A549 (cell line): ENCODE data around the gene TMEM143. TPM values are rescaled to one million over a fixed set of nuclear protein-coding genes. Genes with fewer than 3 reads are reported as not detected.
A peak's percentile ranks its signal among the peaks of the same experiment; 100 is the strongest.

Source experiments
- ATAC-seq, 2 experiments: fragments of 200-7000 bp in 1 of 2; fragments of >200 bp in 1 of 2; cut with Nextera tagmentation in 1 of 2; cut with Tn5 transposase in 1 of 2; 3 replicates each; pipeline versions ENCODE4 v1.8.0 to v1.9.1; 2018 to 2020; ENCODE audit warnings: mild to moderate bottlenecking in 1 of 2, moderate library complexity in 1 of 2
- CTCF ChIA-PET: fragments of 300-600 bp; sonication (Branson Sonifier 250); formaldehyde crosslinking; extraction: SDS; loops from one replicate; lab custom pipeline; 2021; ENCODE audit warnings: antibody characterized with exemption, inconsistent platforms; lab: Yijun Ruan, JAX
- POLR2A ChIA-PET: fragments of 350-600 bp; formaldehyde crosslinking; extraction: SDS; loops from one replicate; lab custom pipeline; 2021; ENCODE audit warnings: antibody characterized with exemption, inconsistent platforms; lab: Yijun Ruan, JAX
- DNase-seq, 2 experiments: peaks; one replicate each; pipeline versions ENCODE4 v3.0.0 to v3.0.0-alpha.2; 2011 to 2016; ENCODE audit warnings: low read depth in 1 of 2, low spot score in 1 of 2
- FAIRE-seq: peaks from 2 replicates; lab custom pipeline; 2011; peaks lifted over from hg19 to GRCh38; lab: Jason Lieb, UNC
- H3K27ac ChIP-seq, 2 experiments: fragments of >200 bp; sonication (Bioruptor Twin); formaldehyde crosslinking; 3 replicates each; pipeline ENCODE4 v1.5.1; 2016 to 2017
- H3K4me1 ChIP-seq: fragments of >200 bp; sonication (Bioruptor Twin); formaldehyde crosslinking; 3 replicates; pipeline ENCODE4 v1.6.1; 2016
- H3K4me2 ChIP-seq: fragments of >200 bp; sonication (Bioruptor Twin); formaldehyde crosslinking; 3 replicates; pipeline ENCODE4 v1.6.1; 2016
- H3K4me3 ChIP-seq: fragments of >200 bp; sonication (Bioruptor Twin); formaldehyde crosslinking; 3 replicates; pipeline ENCODE4 v1.5.1; 2016
- H3K9me3 ChIP-seq: fragments of >200 bp; sonication (Bioruptor Twin); formaldehyde crosslinking; 3 replicates; pipeline ENCODE4 v1.6.1; 2016
- BHLHE40 ChIP-seq: IDR thresholded peaks from 2 replicates; pipeline ENCODE4 v1.6.1; 2012; ENCODE audit warnings: low read depth, low read length, inconsistent platforms
- CEBPB ChIP-seq, 2 experiments: fragments of >200 bp in 1 of 2; sonication (Bioruptor Twin) in 1 of 2; formaldehyde crosslinking in 1 of 2; IDR thresholded peaks; 2 replicates each; pipeline ENCODE4 v1.6.1; 2012 to 2016
- CHD2 ChIP-seq: fragments of 150-350 bp; IDR thresholded peaks from 2 replicates; pipeline ENCODE4 v1.6.1; 2014; ENCODE audit warnings: low read length; ENCODE audit not compliant: partially characterized antibody
- ELK1 ChIP-seq: fragments of 150-350 bp; IDR thresholded peaks from 2 replicates; pipeline ENCODE4 v1.6.1; 2014; ENCODE audit warnings: low read depth, mild to moderate bottlenecking, low read length
- EP300 ChIP-seq, 2 experiments: fragments of >200 bp; sonication (Bioruptor Twin); formaldehyde crosslinking; IDR thresholded peaks; 2 replicates in 1 of 2; 3 replicates in 1 of 2; pipeline ENCODE4 v1.6.1; 2016 to 2017
- FOSL2 ChIP-seq, 2 experiments: fragments of 450-650 bp in 1 of 2; fragments of >200 bp in 1 of 2; sonication (Bioruptor Twin) in 1 of 2; formaldehyde crosslinking; IDR thresholded peaks; 2 replicates each; pipeline versions ENCODE4 v1.5.0 to v1.6.1; 2016 to 2020; ENCODE audit warnings: mild to moderate bottlenecking in 1 of 2, moderate library complexity in 1 of 2
- GATA3 ChIP-seq: IDR thresholded peaks from 2 replicates; pipeline ENCODE4 v1.6.1; 2012; ENCODE audit warnings: borderline replicate concordance
- HDAC2 ChIP-seq: fragments of 200-600 bp; sonication (generic); IDR thresholded peaks from 2 replicates; pipeline ENCODE4 v1.6.1; 2016
- HES2 ChIP-seq: fragments of >200 bp; sonication (Bioruptor Twin); formaldehyde crosslinking; IDR thresholded peaks from 2 replicates; pipeline ENCODE4 v1.6.1; 2016
- HMGXB4 ChIP-seq: fragments of 250-450 bp; sonication (Bioruptor Pico); IDR thresholded peaks from 2 replicates; pipeline ENCODE4 v1.5.0; 2021; ENCODE audit warnings: mild to moderate bottlenecking, moderate library complexity, borderline replicate concordance
- HOXA7 ChIP-seq: fragments of 250-450 bp; sonication (Bioruptor Pico); IDR thresholded peaks from 2 replicates; pipeline ENCODE4 v1.5.0; 2020; ENCODE audit warnings: mild to moderate bottlenecking, moderate library complexity
- HOXB5 ChIP-seq: fragments of 250-450 bp; sonication (Bioruptor Pico); IDR thresholded peaks from 2 replicates; pipeline ENCODE4 v1.5.0; 2020; ENCODE audit warnings: mild to moderate bottlenecking, moderate library complexity
- JUNB ChIP-seq: fragments of >200 bp; sonication (Bioruptor Twin); formaldehyde crosslinking; IDR thresholded peaks from 2 replicates; pipeline ENCODE4 v1.6.1; 2016
- KDM1A ChIP-seq: fragments of 200-600 bp; sonication (generic); IDR thresholded peaks from 2 replicates; pipeline ENCODE4 v1.6.1; 2016; ENCODE audit warnings: low read depth, mild to moderate bottlenecking
- MYC ChIP-seq: IDR thresholded peaks from 2 replicates; pipeline ENCODE4 v1.6.1; 2012; ENCODE audit warnings: mild to moderate bottlenecking, inconsistent platforms, low read length, improper control_type of control experiment, borderline replicate concordance
- NR3C1 ChIP-seq: fragments of >200 bp; sonication (Bioruptor Twin); formaldehyde crosslinking; IDR thresholded peaks from 3 replicates; pipeline ENCODE4 v1.6.1; 2017
- PBX3 ChIP-seq: IDR thresholded peaks from 2 replicates; pipeline ENCODE4 v1.6.1; 2012
- PHF8 ChIP-seq: fragments of 200-600 bp; sonication (generic); IDR thresholded peaks from 2 replicates; pipeline ENCODE4 v1.6.1; 2016; ENCODE audit warnings: low read depth, mild to moderate bottlenecking, antibody characterized with exemption, moderate library complexity, borderline replicate concordance
- POLR2A ChIP-seq: IDR thresholded peaks from 2 replicates; pipeline ENCODE4 v1.6.1; 2012; ENCODE audit warnings: mild to moderate bottlenecking, low read length
- POLR2AphosphoS2 ChIP-seq: conservative IDR thresholded peaks from 2 replicates; pipeline ENCODE4 v1.6.1; 2012; ENCODE audit warnings: low read length, improper control_type of control experiment, inconsistent platforms
- RAD21 ChIP-seq, 2 experiments: fragments of >200 bp in 1 of 2; sonication (Bioruptor Twin) in 1 of 2; formaldehyde crosslinking in 1 of 2; IDR thresholded peaks in 1 of 2; conservative IDR thresholded peaks in 1 of 2; 2 replicates in 1 of 2; 3 replicates in 1 of 2; pipeline ENCODE4 v1.6.1; 2012 to 2018; ENCODE audit warnings: inconsistent platforms in 1 of 2
- RNF2 ChIP-seq: fragments of 200-600 bp; sonication (generic); IDR thresholded peaks from 2 replicates; pipeline ENCODE4 v1.6.1; 2016; ENCODE audit warnings: low read depth, mild to moderate bottlenecking, antibody characterized with exemption, moderate library complexity, borderline replicate concordance
- SREBF2 ChIP-seq: fragments of 450-650 bp; IDR thresholded peaks from 2 replicates; pipeline ENCODE4 v1.6.1; 2014; ENCODE audit warnings: mild to moderate bottlenecking, moderate library complexity
- TFCP2L1 ChIP-seq: fragments of 250-450 bp; sonication (Bioruptor Pico); IDR thresholded peaks from 2 replicates; pipeline ENCODE4 v1.5.0; 2021; ENCODE audit warnings: mild to moderate bottlenecking
- USF2 ChIP-seq: fragments of 450-650 bp; IDR thresholded peaks from 2 replicates; pipeline ENCODE4 v1.6.1; 2014; ENCODE audit warnings: antibody characterized with exemption
- ZFP36 ChIP-seq: fragments of 450-650 bp; IDR thresholded peaks from 2 replicates; pipeline ENCODE4 v1.6.1; 2014; ENCODE audit warnings: borderline replicate concordance; ENCODE audit not compliant: partially characterized antibody
- ZNF302 ChIP-seq: fragments of 250-450 bp; sonication (Bioruptor Pico); IDR thresholded peaks from 2 replicates; pipeline ENCODE4 v1.9.0; 2021; ENCODE audit warnings: inconsistent platforms, mild to moderate bottlenecking, moderate library complexity
- WGBS: methylation state at CpG from one replicate; pipeline ENCODE4 v1.1.6; 2017; ENCODE audit errors: missing lambda C conversion rate; 5-methylcytosine and 5-hydroxymethylcytosine counted together
- polyA plus RNA-seq, 4 experiments: library from polyadenylated mRNA; depleted of rRNA in 3 of 4; stranded (reverse); fragments of >200 nt; fragmentation: RNase III in 1 of 4; extraction: RNeasy Plus Mini Kit Qiagen cat#74134 plus additional on column Dnase treatment in 1 of 4; gene quantifications; 2 replicates in 3 of 4; 3 replicates in 1 of 4; pipeline ENCODE4 v1.2.3, GENCODE V29; 2011 to 2017
- TF ChIP-seq, protein P1 (sequence below): fragments of >200 bp; sonication (Bioruptor Twin); formaldehyde crosslinking; IDR thresholded peaks from 3 replicates; pipeline ENCODE4 v1.5.1; 2016

Gene TMEM143
- polyA plus RNA-seq, 2 of the 4 experiments (the other 2 are of a cell fraction), result 6.4 to 7.4 TPM

- TF ChIP-seq, protein P1, sequence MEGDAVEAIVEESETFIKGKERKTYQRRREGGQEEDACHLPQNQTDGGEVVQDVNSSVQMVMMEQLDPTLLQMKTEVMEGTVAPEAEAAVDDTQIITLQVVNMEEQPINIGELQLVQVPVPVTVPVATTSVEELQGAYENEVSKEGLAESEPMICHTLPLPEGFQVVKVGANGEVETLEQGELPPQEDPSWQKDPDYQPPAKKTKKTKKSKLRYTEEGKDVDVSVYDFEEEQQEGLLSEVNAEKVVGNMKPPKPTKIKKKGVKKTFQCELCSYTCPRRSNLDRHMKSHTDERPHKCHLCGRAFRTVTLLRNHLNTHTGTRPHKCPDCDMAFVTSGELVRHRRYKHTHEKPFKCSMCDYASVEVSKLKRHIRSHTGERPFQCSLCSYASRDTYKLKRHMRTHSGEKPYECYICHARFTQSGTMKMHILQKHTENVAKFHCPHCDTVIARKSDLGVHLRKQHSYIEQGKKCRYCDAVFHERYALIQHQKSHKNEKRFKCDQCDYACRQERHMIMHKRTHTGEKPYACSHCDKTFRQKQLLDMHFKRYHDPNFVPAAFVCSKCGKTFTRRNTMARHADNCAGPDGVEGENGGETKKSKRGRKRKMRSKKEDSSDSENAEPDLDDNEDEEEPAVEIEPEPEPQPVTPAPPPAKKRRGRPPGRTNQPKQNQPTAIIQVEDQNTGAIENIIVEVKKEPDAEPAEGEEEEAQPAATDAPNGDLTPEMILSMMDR, result no peak
- TF ChIP-seq, all 56 proteins: peak for 0
These were observed 18.5 kb upstream of the TMEM143 start (continued) for GRCh38 chr19:48382286-48382685.

DNA sequence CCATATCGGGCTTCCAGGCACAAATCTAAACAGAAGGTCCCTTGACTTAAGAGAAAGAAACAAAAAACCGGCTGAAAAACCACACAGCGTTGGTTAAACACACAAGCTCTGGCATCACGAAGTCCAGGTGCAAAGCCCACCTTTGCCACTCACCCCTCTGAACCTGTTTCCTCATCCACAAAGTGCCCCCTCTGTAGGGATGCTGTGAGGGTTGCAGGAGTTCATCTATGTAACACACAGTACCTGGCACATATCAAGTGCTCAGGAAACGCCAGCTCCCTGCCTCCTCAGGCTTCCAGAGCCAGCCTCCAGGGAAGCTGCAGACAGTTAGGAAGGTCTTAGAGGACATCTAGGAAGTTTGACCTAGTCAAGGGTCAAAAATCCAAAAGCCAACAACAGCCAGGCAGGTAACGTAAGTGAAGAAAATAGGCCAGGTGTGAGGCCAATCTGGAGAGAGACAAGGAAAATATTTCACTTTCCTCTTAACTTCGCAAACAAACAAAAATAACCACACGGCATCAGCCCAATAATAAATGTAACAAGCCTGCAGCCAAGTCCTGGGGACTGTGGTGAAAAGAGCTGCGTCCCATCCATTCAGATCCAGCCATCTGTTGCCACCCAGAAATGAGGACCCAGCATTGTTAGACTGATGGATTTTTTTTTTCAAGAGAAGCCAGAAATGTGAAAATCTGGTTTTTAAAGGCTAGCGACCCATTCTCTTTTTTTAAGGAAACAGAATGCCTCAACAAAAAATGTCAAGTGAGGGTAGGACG lies 17.6 kb upstream of the TMEM143 start:
- TF ChIP-seq CEBPB (IDR thresholded peaks at IDR 0.05), result no peak
- no peak for TF ChIP-seq ZFP36
- no peak for TF ChIP-seq NR3C1
- no peak for TF ChIP-seq GATA3
- TF ChIP-seq TFCP2L1, result no peak
- TF ChIP-seq ELK1, result no peak
- TF ChIP-seq POLR2AphosphoS2, result no peak
- TF ChIP-seq PBX3, result no peak
- no peak for TF ChIP-seq HDAC2
- no peak for TF ChIP-seq SREBF2
- TF ChIP-seq ZNF302 (CRISPR knock-in tag), result no peak
- TF ChIP-seq EP300 (IDR thresholded peaks at IDR 0.05), result no peak
- TF ChIP-seq POLR2A, result no peak
- no peak for TF ChIP-seq PHF8
- TF ChIP-seq FOSL2 (IDR thresholded peaks at IDR 0.05), result no peak
- no peak for TF ChIP-seq FOSL2 (CRISPR knock-in tag; IDR thresholded peaks at IDR 0.05)
- TF ChIP-seq HOXA7 (CRISPR knock-in tag), result no peak
- no peak for TF ChIP-seq BHLHE40
- POLR2A ChIA-PET, result interaction anchor here (1.2 kb wide), 2 partner anchors 18 kb away, joined by 3 to 9 read pairs; partner anchors contain the start of genes SYNGR4 and TMEM143
- peak; percentile 22 to 48; a peak in 1 of 6 replicates for ATAC-seq

GRCh38 chr19:48379058-48379457 lies 15.3 kb upstream of the TMEM143 start:
- no peaks in the 10 kb centered on the region for H3K4me1 ChIP-seq
- ChIA-PET POLR2A (no interaction called here), CTCF (interaction anchor here (0.6 to 3.1 kb wide), 4 partner anchors 9 to 45 kb away, joined by 3 to 20 read pairs (median 5); partner anchors contain the start of gene KDELR1)
- H3K9me3 ChIP-seq, result no peaks in the 10 kb centered on the region
- H3K4me2 ChIP-seq, result no peak overlapping the region
- ATAC-seq (no peak; a peak in 2 of 6 replicates), FAIRE-seq (no peak), DNase-seq (no peak)
- H3K4me3 ChIP-seq, result no peak overlapping the region
- WGBS, result 72% methylated on average over 5 of the region's 5 CpGs
- no peak overlapping the region for H3K27ac ChIP-seq
- TF ChIP-seq HMGXB4 (no peak), HES2 (no peak), USF2 (no peak), RNF2 (no peak), JUNB (no peak), ZFP36 (no peak), KDM1A (no peak), CHD2 (no peak), MYC (no peak), NR3C1 (no peak), HOXB5 (CRISPR knock-in tag) (no peak), RAD21 (conservative IDR thresholded peaks at IDR 0.05 in 1 of 2, IDR thresholded peaks at IDR 0.05 in 1 of 2) (no peak)

More for the DNA sequence above, 17.6 kb upstream of the TMEM143 start:
- H3K4me2 ChIP-seq, result no peak overlapping the region
- no peak overlapping the region for H3K27ac ChIP-seq
- H3K4me1 ChIP-seq, result no peaks in the 10 kb centered on the region
- H3K4me3 ChIP-seq, result no peak overlapping the region
- no peaks in the 10 kb centered on the region for H3K9me3 ChIP-seq
- DNase-seq (no peak), FAIRE-seq (no peak)
- 89% methylated on average over 11 of the region's 11 CpGs for WGBS
- CTCF ChIA-PET, result interaction anchor here (0.5 to 3.1 kb wide), 5 partner anchors 10 to 113 kb away, joined by 3 to 20 read pairs (median 4); partner anchors contain the start of gene KDELR1
